PC-9 (cell line): ENCODE data around the gene UBL4B. TPM values are rescaled to one million over a fixed set of nuclear protein-coding genes. Genes with fewer than 3 reads are reported as not detected.

ENCODE experiments used
- BruUV-seq: library from RNA; stranded (reverse); fragments of 400-500 nt; replicated peaks from 2 replicates; lab custom pipeline; 2021; lab: Mats Ljungman, UMichigan
- CTCF ChIA-PET: fragments of 300-600 bp; sonication (Branson Sonifier 250); formaldehyde crosslinking; loops from one replicate; lab custom pipeline; 2022; ENCODE audit warnings: antibody characterized with exemption; lab: Charles Lee
- POLR2A ChIA-PET: fragments of 300-600 bp; sonication (Branson Sonifier 250); formaldehyde crosslinking; loops from one replicate; lab custom pipeline; 2022; ENCODE audit warnings: antibody characterized with exemption; ENCODE audit not compliant: unreplicated experiment; lab: Charles Lee
- DNase-seq, 2 experiments: peaks; one replicate each; pipeline versions ENCODE4 v3.0.0 to v3.0.0-alpha.2; 2015 to 2022; ENCODE audit warnings: mixed read lengths in 1 of 2
- H2AFZ ChIP-seq: fragments of 200-600 bp; sonication (generic); 2 replicates; pipeline ENCODE4 v1.8.1; 2017; ENCODE audit warnings: antibody characterized with exemption
- H3F3A ChIP-seq: fragments of 200-600 bp; sonication (generic); 2 replicates; pipeline ENCODE4 v1.8.1; 2017; ENCODE audit warnings: antibody characterized with exemption, mild to moderate bottlenecking, low read depth; ENCODE audit not compliant: insufficient read depth
- H3K27ac ChIP-seq: fragments of 200-600 bp; sonication (generic); 2 replicates; pipeline ENCODE4 v1.6.1; 2016; ENCODE audit warnings: mixed run types
- H3K27me3 ChIP-seq: fragments of 200-600 bp; sonication (generic); 2 replicates; pipeline ENCODE4 v1.6.1; 2016; ENCODE audit warnings: low read depth, mixed run types; ENCODE audit not compliant: insufficient read depth
- H3K36me3 ChIP-seq: fragments of 200-600 bp; sonication (generic); 2 replicates; pipeline ENCODE4 v1.6.1; 2016; ENCODE audit warnings: low read depth, mixed run types
- H3K4me1 ChIP-seq: fragments of 200-600 bp; sonication (generic); replicated peaks from 2 replicates; pipeline ENCODE4 v1.6.1; 2016; ENCODE audit warnings: mixed run types; ENCODE audit not compliant: insufficient read depth
- H3K4me2 ChIP-seq: fragments of 200-600 bp; sonication (generic); 2 replicates; pipeline ENCODE4 v1.6.1; 2017; ENCODE audit warnings: mixed run types
- H3K4me3 ChIP-seq: fragments of 200-600 bp; sonication (generic); 2 replicates; pipeline ENCODE4 v1.6.1; 2016; ENCODE audit warnings: mixed run types
- H3K79me2 ChIP-seq: fragments of 200-600 bp; sonication (generic); 2 replicates; pipeline ENCODE4 v1.6.1; 2017; ENCODE audit warnings: low read depth, mixed run types
- H3K9me2 ChIP-seq: fragments of 200-600 bp; sonication (generic); 2 replicates; pipeline ENCODE4 v1.8.1; 2017; ENCODE audit warnings: mild to moderate bottlenecking; ENCODE audit not compliant: insufficient read depth
- H3K9me3 ChIP-seq: fragments of 200-600 bp; sonication (generic); 2 replicates; pipeline ENCODE4 v1.8.1; 2016; ENCODE audit warnings: low read depth; ENCODE audit not compliant: insufficient read depth
- H4K20me1 ChIP-seq: fragments of 200-600 bp; sonication (generic); 2 replicates; pipeline ENCODE4 v1.8.1; 2017; ENCODE audit not compliant: insufficient read depth
- EZH2 ChIP-seq: fragments of 200-600 bp; sonication (generic); IDR thresholded peaks from 2 replicates; pipeline ENCODE4 v1.8.0; 2017; ENCODE audit warnings: antibody characterized with exemption, low read depth
- intact Hi-C: fragments of 100-400 bp; cut with micrococcal nuclease; formaldehyde crosslinking; loops from one replicate; pipeline ENCODE4 v1.10.0; 2022; ENCODE audit not compliant: unreplicated experiment
- total RNA-seq: library from RNA; stranded (reverse); gene quantifications from 2 replicates; pipeline ENCODE4 v1.2.3, GENCODE V29; 2021
- TF ChIP-seq, protein P1 (sequence below): fragments of 200-600 bp; sonication (generic); conservative IDR thresholded peaks from 2 replicates; pipeline ENCODE4 v1.6.1; 2017; ENCODE audit warnings: mixed run types, antibody characterized with exemption, mild to moderate bottlenecking, moderate library complexity

UBL4B gene
- total RNA-seq, 1 experiment from 2014 or later = 0.24 TPM

- H2AFZ ChIP-seq = no peak overlapping the region
- peaks cover 13% of the 10 kb centered on the region; the same call in 1 of the 2 replicates for H3K79me2 ChIP-seq
- intact Hi-C loops = no loop called here
- BruUV-seq = no TSS peak
- H3K9me3 ChIP-seq = no peaks in the 10 kb centered on the region
- H3K4me2 ChIP-seq = peak overlapping the region; percentile 73
- no peaks in the 10 kb centered on the region for H3K9me2 ChIP-seq
- H3K4me1 ChIP-seq = peaks cover 14% of the 10 kb centered on the region
- H3K27ac ChIP-seq = no peak overlapping the region
- no peaks in the 10 kb centered on the region; the same call in 1 of the 2 replicates for H4K20me1 ChIP-seq
- ChIA-PET POLR2A (no interaction called here), CTCF (no interaction called here)
- H3K36me3 ChIP-seq = no peaks in the 10 kb centered on the region
- no peak for TF ChIP-seq EZH2
- TF ChIP-seq, protein P1, sequence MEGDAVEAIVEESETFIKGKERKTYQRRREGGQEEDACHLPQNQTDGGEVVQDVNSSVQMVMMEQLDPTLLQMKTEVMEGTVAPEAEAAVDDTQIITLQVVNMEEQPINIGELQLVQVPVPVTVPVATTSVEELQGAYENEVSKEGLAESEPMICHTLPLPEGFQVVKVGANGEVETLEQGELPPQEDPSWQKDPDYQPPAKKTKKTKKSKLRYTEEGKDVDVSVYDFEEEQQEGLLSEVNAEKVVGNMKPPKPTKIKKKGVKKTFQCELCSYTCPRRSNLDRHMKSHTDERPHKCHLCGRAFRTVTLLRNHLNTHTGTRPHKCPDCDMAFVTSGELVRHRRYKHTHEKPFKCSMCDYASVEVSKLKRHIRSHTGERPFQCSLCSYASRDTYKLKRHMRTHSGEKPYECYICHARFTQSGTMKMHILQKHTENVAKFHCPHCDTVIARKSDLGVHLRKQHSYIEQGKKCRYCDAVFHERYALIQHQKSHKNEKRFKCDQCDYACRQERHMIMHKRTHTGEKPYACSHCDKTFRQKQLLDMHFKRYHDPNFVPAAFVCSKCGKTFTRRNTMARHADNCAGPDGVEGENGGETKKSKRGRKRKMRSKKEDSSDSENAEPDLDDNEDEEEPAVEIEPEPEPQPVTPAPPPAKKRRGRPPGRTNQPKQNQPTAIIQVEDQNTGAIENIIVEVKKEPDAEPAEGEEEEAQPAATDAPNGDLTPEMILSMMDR = no peak
- no peaks in the 10 kb centered on the region for H3F3A ChIP-seq
- H3K27me3 ChIP-seq = peaks cover 13% of the 10 kb centered on the region; the same call in 1 of the 2 replicates
- DNase-seq = no peak
- H3K4me3 ChIP-seq = peak overlapping the region; percentile 62; the same call in 1 of the 2 replicates
Observed at GRCh38 chr1:110151175-110151669, 39.0 kb downstream of the UBL4B start.

DNA sequence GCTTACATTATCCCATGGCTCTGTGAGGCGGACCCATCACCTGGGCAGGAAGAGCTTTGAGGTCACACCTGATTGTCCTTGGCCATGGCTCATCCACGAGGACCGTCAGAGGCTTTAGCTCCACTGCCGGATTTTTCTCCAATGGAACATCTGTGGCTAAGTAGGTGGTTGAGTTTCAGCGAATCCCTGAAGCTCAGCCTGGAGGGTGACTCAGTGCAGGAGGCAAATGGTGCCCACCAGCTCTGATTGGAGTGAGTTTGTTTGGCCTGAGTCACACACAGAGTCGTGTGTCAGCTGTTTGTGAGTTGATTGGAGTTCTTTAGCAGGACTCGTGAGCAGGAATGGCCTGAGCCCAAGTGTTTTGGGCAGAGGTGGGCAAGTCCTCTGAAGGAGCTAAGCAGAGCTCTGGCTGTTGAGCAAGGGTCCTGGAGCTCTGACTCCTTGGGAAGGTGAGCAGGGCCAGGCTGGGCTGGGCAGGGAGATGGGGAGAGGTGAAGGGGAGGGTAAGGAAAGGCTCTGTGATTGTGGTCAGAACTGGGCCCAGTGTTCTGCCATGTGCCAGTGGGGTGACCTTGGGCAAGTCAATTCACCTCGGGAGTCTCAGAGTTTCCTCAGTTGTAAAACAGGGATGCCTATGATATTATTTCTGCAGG, 40.0 kb downstream of the UBL4B start:
- peak overlapping the region; percentile 73 for H3K4me2 ChIP-seq
- H3K4me1 ChIP-seq = peaks cover 14% of the 10 kb centered on the region
- H3K9me3 ChIP-seq = no peaks in the 10 kb centered on the region
- no peaks in the 10 kb centered on the region for H3K9me2 ChIP-seq
- peak in 1 of 2 experiments; percentile 63 for DNase-seq
- H3K27me3 ChIP-seq = 0 out of 2 replicates have a peak, but pooled peaks cover 3% of the 10 kb centered on the region
- ChIA-PET CTCF (interaction anchor here (0.6 kb wide), 1 partner anchor 92 kb away, joined by 10 read pairs; no protein-coding TSS in a partner anchor), POLR2A (no interaction called here)
- TF ChIP-seq, protein P1 = no peak
- no peak for TF ChIP-seq EZH2
- H2AFZ ChIP-seq = no peak overlapping the region
- BruUV-seq = no TSS peak
- no peak overlapping the region for H3K27ac ChIP-seq
- intact Hi-C loops = no loop called here
- H3K4me3 ChIP-seq = no peak overlapping the region
- H3F3A ChIP-seq = no peaks in the 10 kb centered on the region
- no peaks in the 10 kb centered on the region; the same call in 1 of the 2 replicates for H4K20me1 ChIP-seq
- H3K36me3 ChIP-seq = no peaks in the 10 kb centered on the region
- peaks cover 13% of the 10 kb centered on the region; the same call in 1 of the 2 replicates for H3K79me2 ChIP-seq

DNA sequence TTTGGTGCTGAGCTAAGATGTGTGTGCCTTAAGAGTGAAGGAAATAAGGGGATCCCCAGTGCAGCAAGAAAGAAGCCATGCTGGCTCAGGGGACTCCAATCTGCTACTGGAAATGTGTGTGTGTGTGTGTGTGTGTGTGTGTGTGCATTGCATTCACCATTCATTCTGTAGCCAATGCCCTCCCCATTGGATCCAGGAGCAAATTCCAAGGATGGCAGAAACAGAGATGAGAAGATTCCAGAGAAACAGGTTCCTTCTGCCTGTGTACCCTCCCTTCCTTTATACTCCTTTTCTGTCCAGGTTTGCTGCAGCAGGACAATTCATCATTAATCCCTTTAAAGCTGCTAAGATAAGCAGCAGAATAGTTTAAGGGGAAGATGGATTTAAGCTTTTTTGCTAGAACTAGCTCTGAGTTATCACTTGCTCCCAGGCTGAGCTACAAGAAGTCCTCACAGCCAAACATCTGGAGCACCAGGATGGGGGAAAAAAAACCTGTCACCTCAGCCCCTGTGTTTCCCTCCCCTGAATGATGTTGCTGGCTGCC, 41.2 kb downstream of the UBL4B start:
- CTCF ChIA-PET = no interaction called here
- Histone ChIP-seq H3K4me3 (no peak overlapping the region), H4K20me1 (no peaks in the 10 kb centered on the region; the same call in 1 of the 2 replicates), H3K9me3 (no peaks in the 10 kb centered on the region), H3K27me3 (no peaks in the 10 kb centered on the region; the same call in 1 of the 2 replicates), H3K79me2 (peaks cover 13% of the 10 kb centered on the region; the same call in 1 of the 2 replicates), H2AFZ (no peak overlapping the region), H3K4me1 (peaks cover 14% of the 10 kb centered on the region), H3F3A (no peaks in the 10 kb centered on the region), H3K36me3 (no peaks in the 10 kb centered on the region), H3K27ac (no peak overlapping the region), H3K4me2 (no peak overlapping the region), H3K9me2 (no peaks in the 10 kb centered on the region)
- POLR2A ChIA-PET = interaction anchor here (0.7 kb wide), 1 partner anchor 12 kb away, joined by 4 read pairs; no protein-coding TSS in a partner anchor
- DNase-seq = no peak
- BruUV-seq = no TSS peak
- TF ChIP-seq EZH2 = no peak
- TF ChIP-seq, protein P1 = no peak
- intact Hi-C loops = no loop called here
